Muscle of leg (tissue), 11 donors: ENCODE results near the gene TNFRSF21. TPM values are rescaled to one million over a fixed set of nuclear protein-coding genes. Genes with fewer than 3 reads are reported as not detected.

Experiments used
- DNase-seq: peaks from one replicate; pipeline ENCODE4 v3.0.0; 2013
- H3K27ac ChIP-seq: one replicate; pipeline ENCODE4 v1.5.1; 2013; ENCODE audit warnings: mild to moderate bottlenecking, low read length, control low read depth
- H3K27me3 ChIP-seq: one replicate; pipeline ENCODE4 v1.6.1; 2013; ENCODE audit warnings: low read length; ENCODE audit not compliant: control insufficient read depth, insufficient read depth
- H3K36me3 ChIP-seq: one replicate; pipeline ENCODE4 v1.6.1; 2013; ENCODE audit warnings: low read length; ENCODE audit not compliant: control insufficient read depth, insufficient read depth
- H3K4me1 ChIP-seq: one replicate; pipeline ENCODE4 v1.6.1; 2013; ENCODE audit warnings: low read length; ENCODE audit not compliant: control insufficient read depth, insufficient read depth
- H3K4me3 ChIP-seq: one replicate; pipeline ENCODE4 v1.5.1; 2013; ENCODE audit warnings: low read length, control low read depth
- H3K9me3 ChIP-seq: replicated peaks from 2 replicates; pipeline ENCODE4 v1.6.1; 2013; ENCODE audit warnings: low read depth, low read length; ENCODE audit not compliant: control insufficient read depth
- WGBS: methylation state at CpG from one replicate; pipeline ENCODE4 v1.1.5; 2013; ENCODE audit warnings: missing lambda C conversion rate; ENCODE audit not compliant: insufficient coverage; 5-methylcytosine and 5-hydroxymethylcytosine counted together
- polyA plus RNA-seq, 8 donors: library from polyadenylated mRNA; unstranded; fragments of 120-200 nt; gene quantifications; one replicate each; pipeline versions ENCODE4 v1.2.1 to v1.2.3, GENCODE V29; 2013; ENCODE audit warnings: inconsistent platforms in 1 of 8, low replicate concordance in 1 of 8; ENCODE audit not compliant: insufficient read length in 8 of 8, insufficient read depth in 1 of 8
- total RNA-seq: library from RNA; stranded (reverse); fragments of 120-200 nt; gene quantifications from one replicate; pipeline ENCODE4 v1.2.4, GENCODE V29; 2013

The TNFRSF21 gene
- total and polyA plus RNA-seq, 9 donors, result 10.2 to 27.9 (median 23.2) TPM

- peak; percentile 32 for DNase-seq
- H3K27ac ChIP-seq, result no peak overlapping the region
- peak overlapping the region; percentile 60 for H3K4me3 ChIP-seq
- H3K4me1 ChIP-seq, result peaks cover 11% of the 10 kb centered on the region
- H3K9me3 ChIP-seq, result no peaks in the 10 kb centered on the region
- H3K27me3 ChIP-seq, result peaks cover 6% of the 10 kb centered on the region
- WGBS, result no CpG with 5 or more reads among the region's 3 CpGs
- H3K36me3 ChIP-seq, result peaks cover 2% of the 10 kb centered on the region
Measured at GRCh38 chr6:47308198-47308517, 1.5 kb downstream of the TNFRSF21 start.

- Histone ChIP-seq H3K27ac (no peak overlapping the region), H3K9me3 (no peaks in the 10 kb centered on the region), H3K4me1 (peaks cover 11% of the 10 kb centered on the region), H3K4me3 (peak overlapping the region; percentile 60), H3K27me3 (peaks cover 6% of the 10 kb centered on the region), H3K36me3 (peaks cover 2% of the 10 kb centered on the region)
- DNase-seq, result no peak
- 83% methylated on average over 2 of the region's 7 CpGs for WGBS
Measured at GRCh38 chr6:47307362-47308197, 2.1 kb downstream of the TNFRSF21 start.

GRCh38 chr6:47306887-47307286 is 2.8 kb downstream of the TNFRSF21 start:
- Histone ChIP-seq H3K9me3 (no peaks in the 10 kb centered on the region), H3K4me3 (no peak overlapping the region), H3K36me3 (peaks cover 2% of the 10 kb centered on the region), H3K27me3 (peaks cover 6% of the 10 kb centered on the region), H3K4me1 (peaks cover 11% of the 10 kb centered on the region), H3K27ac (no peak overlapping the region)
- no peak for DNase-seq
- WGBS, result no CpG with 5 or more reads among the region's 2 CpGs

- DNase-seq, result no peak
- Histone ChIP-seq H3K4me1 (peaks cover 8% of the 10 kb centered on the region), H3K36me3 (peaks cover 2% of the 10 kb centered on the region), H3K27ac (no peak overlapping the region), H3K9me3 (no peaks in the 10 kb centered on the region), H3K27me3 (peaks cover 6% of the 10 kb centered on the region), H3K4me3 (no peak overlapping the region)
- WGBS, result 100% methylated on average over 1 of the region's 1 CpG
Measured at GRCh38 chr6:47303861-47304260, 5.8 kb downstream of the TNFRSF21 start.

DNA sequence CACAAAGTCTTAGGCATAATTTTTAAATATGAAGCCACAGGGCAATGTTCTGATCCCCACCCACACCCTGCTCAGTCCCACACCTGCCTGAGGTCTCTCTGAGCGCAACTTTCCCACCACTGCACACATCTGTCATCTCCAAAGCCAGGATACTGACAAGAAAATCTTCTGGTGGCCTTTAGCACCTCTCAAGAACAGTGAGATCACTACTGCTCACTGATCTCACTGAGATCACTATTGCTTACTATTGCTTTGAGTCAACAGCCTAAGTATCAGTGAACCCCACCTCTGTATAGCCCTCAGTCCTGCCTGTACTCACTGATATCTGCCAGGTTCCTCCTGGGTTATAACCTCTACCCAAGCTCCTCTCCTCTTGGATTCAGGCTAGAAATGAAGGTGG is 6.4 kb downstream of the TNFRSF21 start:
- 58% methylated on average over 1 of the region's 1 CpG for WGBS
- Histone ChIP-seq H3K4me1 (peaks cover 5% of the 10 kb centered on the region), H3K9me3 (no peaks in the 10 kb centered on the region), H3K36me3 (peaks cover 2% of the 10 kb centered on the region), H3K4me3 (no peak overlapping the region), H3K27me3 (peaks cover 3% of the 10 kb centered on the region), H3K27ac (no peak overlapping the region)
- no peak for DNase-seq

DNA sequence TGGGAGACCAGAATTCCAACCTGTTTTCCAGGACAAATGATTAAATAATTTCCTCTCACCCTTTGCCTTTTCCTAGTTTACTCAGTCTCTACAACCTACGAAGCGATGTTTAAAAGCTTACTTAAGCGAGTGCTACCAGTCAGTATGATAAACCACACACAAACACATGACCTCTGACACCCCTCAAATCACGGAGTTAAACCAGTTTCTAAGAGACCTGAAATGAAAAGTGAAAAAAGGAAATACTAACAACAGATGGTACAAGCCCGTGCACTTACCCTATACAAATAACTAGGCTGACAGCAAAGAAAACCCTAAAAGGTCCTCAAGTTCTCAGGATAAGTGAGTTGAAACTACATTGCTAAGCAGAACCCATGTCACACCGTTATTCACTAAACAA is 7.7 kb downstream of the TNFRSF21 start:
- Histone ChIP-seq H3K27me3 (no peaks in the 10 kb centered on the region), H3K36me3 (peaks cover 2% of the 10 kb centered on the region), H3K4me1 (no peaks in the 10 kb centered on the region), H3K4me3 (no peak overlapping the region), H3K27ac (no peak overlapping the region), H3K9me3 (no peaks in the 10 kb centered on the region)
- no peak for DNase-seq
- 73% methylated on average over 1 of the region's 6 CpGs for WGBS

DNA sequence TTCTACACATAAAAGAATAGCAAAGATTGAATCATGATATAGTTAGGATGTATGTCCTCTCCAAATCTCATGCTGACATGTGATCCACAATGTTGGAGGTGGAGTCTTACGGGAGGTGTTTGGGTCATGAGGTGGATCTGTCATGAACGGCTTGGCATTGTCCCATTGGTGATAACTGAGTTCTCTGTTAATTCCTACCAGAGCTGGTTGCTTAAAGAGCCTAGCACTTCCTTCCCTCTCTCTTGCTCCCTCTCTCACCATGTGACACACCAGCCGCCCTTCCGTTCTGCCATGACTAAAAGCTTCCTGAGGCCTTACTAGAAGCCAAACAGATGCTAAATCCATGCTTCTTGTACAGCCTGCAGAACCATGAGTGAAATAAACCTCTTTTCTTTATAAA is 8.3 kb downstream of the TNFRSF21 start:
- peaks cover 2% of the 10 kb centered on the region for H3K36me3 ChIP-seq
- WGBS, result 94% methylated on average over 2 of the region's 4 CpGs

DNA sequence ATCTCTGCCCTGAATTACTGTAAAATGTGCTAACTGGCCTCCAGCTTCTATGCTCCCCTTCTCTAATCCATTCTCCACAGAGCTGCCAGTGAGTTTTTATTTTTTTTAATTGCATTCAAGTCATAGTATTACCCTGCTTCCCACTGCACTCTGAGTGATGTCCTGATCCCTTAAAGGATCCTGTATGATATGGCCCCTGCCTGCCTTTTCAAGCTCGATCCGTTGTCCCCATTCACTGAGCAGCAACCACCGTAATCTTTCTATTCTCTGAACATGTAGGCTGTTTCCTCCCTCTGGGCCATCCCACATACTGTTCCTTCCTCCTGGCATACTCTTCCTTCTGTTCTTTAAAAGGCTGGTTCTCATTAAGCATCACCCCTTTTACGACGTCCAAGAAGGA is 9.3 kb downstream of the TNFRSF21 start:
- H3K36me3 ChIP-seq, result peaks cover 2% of the 10 kb centered on the region
- no peaks in the 10 kb centered on the region for H3K27me3 ChIP-seq
- no peak overlapping the region for H3K27ac ChIP-seq
- no peaks in the 10 kb centered on the region for H3K9me3 ChIP-seq
- no peaks in the 10 kb centered on the region for H3K4me1 ChIP-seq
- WGBS, result 84% methylated on average over 3 of the region's 5 CpGs
- DNase-seq, result no peak
- no peak overlapping the region for H3K4me3 ChIP-seq

More for the DNA sequence above, 8.3 kb downstream of the TNFRSF21 start:
- Histone ChIP-seq H3K27ac (no peak overlapping the region), H3K9me3 (no peaks in the 10 kb centered on the region), H3K4me3 (no peak overlapping the region), H3K4me1 (no peaks in the 10 kb centered on the region), H3K27me3 (no peaks in the 10 kb centered on the region)
- no peak for DNase-seq

DNA sequence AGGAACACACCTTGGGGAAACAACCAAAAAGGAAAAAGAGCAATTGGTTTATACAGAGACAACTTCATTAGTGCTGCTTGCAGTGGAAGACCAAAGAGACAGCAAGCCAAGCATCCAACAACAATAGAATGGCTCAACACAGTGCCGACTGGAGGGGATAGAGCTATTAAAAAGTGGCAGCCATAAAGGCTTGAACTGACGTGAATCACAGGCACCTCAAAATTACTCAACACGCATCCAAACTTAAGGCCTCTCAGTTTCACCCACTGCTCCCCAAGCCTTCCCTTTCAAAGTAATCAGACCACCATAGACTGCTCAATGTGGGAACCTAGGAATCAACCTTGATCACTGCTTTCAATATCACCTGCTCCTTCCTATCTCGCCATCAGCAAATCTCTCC is 9.7 kb downstream of the TNFRSF21 start:
- DNase-seq, result no peak
- no peaks in the 10 kb centered on the region for H3K27me3 ChIP-seq
- peaks cover 2% of the 10 kb centered on the region for H3K36me3 ChIP-seq
- no peak overlapping the region for H3K4me3 ChIP-seq
- 90% methylated on average over 2 of the region's 4 CpGs for WGBS
- no peaks in the 10 kb centered on the region for H3K9me3 ChIP-seq
- H3K4me1 ChIP-seq, result no peaks in the 10 kb centered on the region
- H3K27ac ChIP-seq, result no peak overlapping the region

DNA sequence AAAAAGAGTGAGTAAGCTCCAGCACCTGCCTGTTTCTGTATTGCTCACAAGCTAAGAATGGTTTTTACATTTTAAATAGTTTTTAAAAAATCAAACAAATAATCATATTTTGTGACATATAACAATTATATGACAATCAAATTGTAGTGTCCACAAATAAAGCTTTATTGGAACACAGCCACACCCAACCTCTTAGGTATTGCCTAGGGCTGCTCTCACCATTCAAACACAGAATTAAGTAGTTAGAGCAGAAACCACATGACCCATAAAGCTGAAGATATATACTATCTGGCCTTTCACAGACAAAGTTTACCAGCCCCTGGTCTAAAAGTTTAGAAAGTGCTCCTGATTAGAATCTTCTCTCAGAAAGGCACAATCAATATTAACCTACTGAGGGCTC is 11.2 kb downstream of the TNFRSF21 start:
- Histone ChIP-seq H3K4me1 (no peaks in the 10 kb centered on the region), H3K4me3 (no peak overlapping the region), H3K27me3 (no peaks in the 10 kb centered on the region), H3K36me3 (no peaks in the 10 kb centered on the region), H3K9me3 (no peaks in the 10 kb centered on the region), H3K27ac (no peak overlapping the region)
- no peak for DNase-seq

DNA sequence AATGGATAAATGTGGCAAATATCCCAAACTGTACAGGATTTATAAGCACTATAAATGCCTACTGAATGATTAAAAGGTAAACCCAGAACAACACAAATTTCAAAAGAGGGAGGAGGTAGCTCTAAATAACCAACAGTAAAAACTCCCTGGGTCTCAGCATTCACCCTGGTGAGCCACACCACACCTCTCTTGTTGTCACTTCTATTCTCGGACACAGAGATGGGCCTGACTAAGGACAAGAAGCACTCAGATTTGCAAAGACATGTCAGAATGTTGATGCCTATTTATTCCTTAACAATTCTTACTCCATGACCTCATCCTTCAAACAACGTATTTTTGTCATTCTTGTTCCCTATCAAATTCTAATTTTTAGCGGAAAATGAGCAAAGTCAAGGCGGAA is 14.7 kb downstream of the TNFRSF21 start:
- Histone ChIP-seq H3K9me3 (no peaks in the 10 kb centered on the region), H3K27me3 (no peaks in the 10 kb centered on the region), H3K27ac (no peak overlapping the region), H3K4me3 (no peak overlapping the region), H3K4me1 (no peaks in the 10 kb centered on the region), H3K36me3 (no peaks in the 10 kb centered on the region)
- DNase-seq, result no peak
- WGBS, result 60% methylated on average over 1 of the region's 4 CpGs
